Keratinocyte (primary cell): ENCODE results near the gene SH3BP5. TPM values are rescaled to one million over a fixed set of nuclear protein-coding genes. Genes with fewer than 3 reads are reported as not detected.

Source experiments
- DNase-seq: peaks from one replicate; pipeline ENCODE4 v3.0.0-alpha.2; 2011; ENCODE audit warnings: low read depth, missing footprints, low spot score
- FAIRE-seq: peaks from 2 replicates; lab custom pipeline; 2011; peaks lifted over from hg19 to GRCh38; lab: Jason Lieb, UNC
- H2AFZ ChIP-seq: 2 replicates; pipeline ENCODE4 v1.6.0; 2012; ENCODE audit warnings: low read length, control low read depth, inconsistent platforms; ENCODE audit not compliant: control insufficient read depth
- H3K27ac ChIP-seq: 2 replicates; pipeline ENCODE4 v1.5.1; 2011; ENCODE audit warnings: low read length; ENCODE audit not compliant: control insufficient read depth, insufficient read depth
- H3K27me3 ChIP-seq: 3 replicates; pipeline ENCODE4 v1.6.0; 2011; ENCODE audit warnings: low read length; ENCODE audit not compliant: control insufficient read depth, insufficient read depth; ENCODE audit errors: extremely low read depth
- H3K36me3 ChIP-seq, 2 experiments: 2 replicates in 1 of 2; 3 replicates in 1 of 2; pipeline ENCODE4 v1.5.1; 2011; ENCODE audit warnings: low read length in 2 of 2, mild to moderate bottlenecking in 1 of 2; ENCODE audit not compliant: control insufficient read depth in 2 of 2, insufficient read depth in 2 of 2; ENCODE audit errors: extremely low read depth in 1 of 2
- H3K4me1 ChIP-seq: 3 replicates; pipeline ENCODE4 v1.5.1; 2011; ENCODE audit warnings: low read length; ENCODE audit not compliant: control insufficient read depth, insufficient read depth; ENCODE audit errors: extremely low read depth
- H3K4me2 ChIP-seq: 3 replicates; pipeline ENCODE4 v1.6.0; 2011; ENCODE audit warnings: low read depth, low read length; ENCODE audit not compliant: control insufficient read depth, insufficient read depth; ENCODE audit errors: extremely low read depth
- H3K4me3 ChIP-seq, 3 experiments: fragments of 200-600 bp in 1 of 3; sonication (generic) in 1 of 3; 2 replicates in 2 of 3; 3 replicates in 1 of 3; pipeline ENCODE4 v1.5.1; 2011 to 2016; ENCODE audit warnings: low read length in 3 of 3, mild to moderate bottlenecking in 3 of 3, control low read depth in 2 of 3, inconsistent platforms in 1 of 3, low read depth in 1 of 3, mixed read lengths in 1 of 3, mixed run types in 1 of 3, moderate library complexity in 1 of 3; ENCODE audit not compliant: control insufficient read depth in 2 of 3, insufficient read depth in 2 of 3; ENCODE audit errors: extremely low read depth in 1 of 3
- H3K79me2 ChIP-seq: 2 replicates; pipeline ENCODE4 v1.6.0; 2012; ENCODE audit warnings: low read length; ENCODE audit not compliant: control insufficient read depth, insufficient read depth
- H3K9ac ChIP-seq: 3 replicates; pipeline ENCODE4 v1.6.0; 2011; ENCODE audit warnings: low read length; ENCODE audit not compliant: control insufficient read depth, insufficient read depth; ENCODE audit errors: extremely low read depth
- H3K9me1 ChIP-seq: 3 replicates; pipeline ENCODE4 v1.6.0; 2011; ENCODE audit warnings: low read length; ENCODE audit not compliant: control insufficient read depth, insufficient read depth; ENCODE audit errors: extremely low read depth
- H3K9me3 ChIP-seq: 2 replicates; pipeline ENCODE4 v1.5.1; 2012; ENCODE audit warnings: low read depth, low read length; ENCODE audit not compliant: control insufficient read depth
- H4K20me1 ChIP-seq: 3 replicates; pipeline ENCODE4 v1.6.0; 2011; ENCODE audit warnings: low read length; ENCODE audit not compliant: control insufficient read depth, insufficient read depth; ENCODE audit errors: extremely low read depth
- EZH2 ChIP-seq: IDR thresholded peaks from one replicate; pipeline ENCODE4 v1.6.1; 2012; ENCODE audit warnings: inconsistent platforms, mild to moderate bottlenecking, low read length, moderate library complexity
- dilution Hi-C: fragments of 300-500 bp; cut with MboI; formaldehyde crosslinking; loops from one replicate; pipeline ENCODE4 v1.7.0; 2020; ENCODE audit warnings: low sequenced_read_pairs; ENCODE audit not compliant: extremely low pct_ligation_motif_present
- polyA plus RNA-seq, 5 experiments: library from polyadenylated mRNA; depleted of rRNA in 3 of 5; stranded (reverse) in 3 of 5; stranded (forward) in 1 of 5; unstranded in 1 of 5; fragments of >200 nt; gene quantifications; 1 replicate in 1 of 5; 2 replicates in 3 of 5; 3 replicates in 1 of 5; pipeline versions ENCODE4 v1.2.1 to v1.2.3, GENCODE V29; 2011 to 2012; ENCODE audit warnings: missing spikeins in 2 of 5, low read depth in 1 of 5, low replicate concordance in 1 of 5
- TF ChIP-seq, protein P1 (sequence below), 3 experiments: IDR thresholded peaks in 1 of 3; conservative IDR thresholded peaks in 1 of 3; optimal IDR thresholded peaks in 1 of 3; 2 replicates in 2 of 3; 3 replicates in 1 of 3; pipeline versions ENCODE3 to v1.5.1; 2011; ENCODE audit warnings: low read length in 3 of 3, mild to moderate bottlenecking in 3 of 3, moderate library complexity in 2 of 3, control low read depth in 1 of 3, inconsistent platforms in 1 of 3; ENCODE audit not compliant: insufficient read depth in 2 of 3; ENCODE audit errors: extremely low read depth in 1 of 3

The SH3BP5 gene
- polyA plus RNA-seq, 1 donor (not counting 4 experiments of a cell fraction or from before 2014, with no cell fraction given) = 13.4 TPM

DNA sequence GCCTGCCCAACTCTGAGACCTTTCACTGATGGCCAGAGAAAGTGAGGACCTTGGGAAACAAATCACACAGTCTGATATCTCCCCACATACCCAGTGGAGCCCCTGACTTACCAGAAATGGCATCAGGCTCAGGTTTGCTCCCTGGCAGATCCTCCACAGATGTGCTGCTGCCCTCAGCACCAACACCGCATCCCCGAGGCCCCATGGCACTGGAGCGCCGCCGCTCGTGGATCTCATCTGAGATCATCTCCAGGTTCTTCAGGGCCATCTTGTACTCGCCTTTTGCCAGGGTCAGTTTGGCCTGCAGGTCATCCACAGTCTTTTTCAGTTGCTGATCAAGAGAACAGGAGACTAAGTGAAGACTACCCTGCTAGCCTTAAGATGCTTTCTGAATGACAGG, 73.7 kb downstream of the SH3BP5 start:
- TF ChIP-seq EZH2 = no peak
- TF ChIP-seq, protein P1, sequence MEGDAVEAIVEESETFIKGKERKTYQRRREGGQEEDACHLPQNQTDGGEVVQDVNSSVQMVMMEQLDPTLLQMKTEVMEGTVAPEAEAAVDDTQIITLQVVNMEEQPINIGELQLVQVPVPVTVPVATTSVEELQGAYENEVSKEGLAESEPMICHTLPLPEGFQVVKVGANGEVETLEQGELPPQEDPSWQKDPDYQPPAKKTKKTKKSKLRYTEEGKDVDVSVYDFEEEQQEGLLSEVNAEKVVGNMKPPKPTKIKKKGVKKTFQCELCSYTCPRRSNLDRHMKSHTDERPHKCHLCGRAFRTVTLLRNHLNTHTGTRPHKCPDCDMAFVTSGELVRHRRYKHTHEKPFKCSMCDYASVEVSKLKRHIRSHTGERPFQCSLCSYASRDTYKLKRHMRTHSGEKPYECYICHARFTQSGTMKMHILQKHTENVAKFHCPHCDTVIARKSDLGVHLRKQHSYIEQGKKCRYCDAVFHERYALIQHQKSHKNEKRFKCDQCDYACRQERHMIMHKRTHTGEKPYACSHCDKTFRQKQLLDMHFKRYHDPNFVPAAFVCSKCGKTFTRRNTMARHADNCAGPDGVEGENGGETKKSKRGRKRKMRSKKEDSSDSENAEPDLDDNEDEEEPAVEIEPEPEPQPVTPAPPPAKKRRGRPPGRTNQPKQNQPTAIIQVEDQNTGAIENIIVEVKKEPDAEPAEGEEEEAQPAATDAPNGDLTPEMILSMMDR (optimal IDR thresholded peaks at IDR 0.05 in 1 of 3, IDR thresholded peaks at IDR 0.05 in 1 of 3, conservative IDR thresholded peaks at IDR 0.05 in 1 of 3; ENCODE audit: extremely low read depth in 1 of 3, insufficient read depth in 2 of 3, low read length in 3 of 3) = no peak
- no peak overlapping the region for H3K9ac ChIP-seq
- H3K36me3 ChIP-seq = peaks cover 13 to 27% of the 10 kb centered on the region in 2 experiments
- H3K27ac ChIP-seq = no peak overlapping the region
- no peak for DNase-seq
- no peak overlapping the region for H2AFZ ChIP-seq
- FAIRE-seq = no peak
- H3K4me3 ChIP-seq = no peak overlapping the region
- no peak overlapping the region for H3K4me2 ChIP-seq
- no peaks in the 10 kb centered on the region for H3K27me3 ChIP-seq
- H3K4me1 ChIP-seq = peaks cover 12% of the 10 kb centered on the region
- H4K20me1 ChIP-seq = no peaks in the 10 kb centered on the region
- no peaks in the 10 kb centered on the region for H3K79me2 ChIP-seq
- no peaks in the 10 kb centered on the region for H3K9me3 ChIP-seq
- no peaks in the 10 kb centered on the region for H3K9me1 ChIP-seq
- dilution Hi-C loops = no loop called here

DNA sequence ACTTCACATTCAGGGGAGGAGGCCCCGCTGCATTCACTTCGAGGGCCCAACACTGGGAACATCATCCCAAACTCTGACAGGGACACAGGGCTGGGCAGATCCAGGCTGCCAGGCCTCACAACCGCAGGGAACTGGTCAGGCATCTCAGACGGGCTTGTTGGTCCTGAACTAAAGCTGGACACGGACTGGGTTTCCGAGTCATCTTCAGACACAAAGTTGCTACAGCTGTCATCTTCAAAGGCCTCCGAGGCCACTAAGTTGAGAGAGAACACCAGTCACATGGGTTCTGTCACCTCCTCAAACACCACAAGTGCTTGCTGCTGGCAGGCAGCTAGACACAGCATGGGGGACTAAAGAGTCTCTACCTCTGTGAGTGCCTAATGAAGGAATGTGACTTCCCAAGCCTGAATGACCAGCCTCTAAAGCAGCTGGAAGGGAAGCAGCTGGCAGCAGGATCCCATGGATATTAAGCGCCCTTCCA, 75.5 kb downstream of the SH3BP5 start:
- no peaks in the 10 kb centered on the region for H3K27me3 ChIP-seq
- no peak for FAIRE-seq
- H3K27ac ChIP-seq = no peak overlapping the region

More for the DNA sequence above, 75.5 kb downstream of the SH3BP5 start:
- dilution Hi-C loops = no loop called here
- Histone ChIP-seq H2AFZ (no peak overlapping the region), H3K4me3 (no peak overlapping the region), H3K36me3 (peaks cover 18 to 27% of the 10 kb centered on the region in 2 experiments), H3K9me1 (no peaks in the 10 kb centered on the region), H3K9me3 (no peaks in the 10 kb centered on the region), H3K4me1 (peaks cover 12% of the 10 kb centered on the region), H3K79me2 (no peaks in the 10 kb centered on the region), H4K20me1 (no peaks in the 10 kb centered on the region), H3K9ac (no peak overlapping the region), H3K4me2 (no peak overlapping the region)
- no peak for TF ChIP-seq EZH2
- TF ChIP-seq, protein P1 (optimal IDR thresholded peaks at IDR 0.05 in 1 of 3, IDR thresholded peaks at IDR 0.05 in 1 of 3, conservative IDR thresholded peaks at IDR 0.05 in 1 of 3; ENCODE audit: extremely low read depth in 1 of 3, insufficient read depth in 2 of 3, low read length in 3 of 3) = no peak
- DNase-seq = no peak
